SK-N-SH treated with all-trans-retinoic acid at 6 μM for 48 hours (cell line): Measurements from ENCODE around the gene CDHR4.

Experiments used
- GLIS3 ChIP-seq: fragments of 250-450 bp; sonication (Bioruptor Pico); IDR thresholded peaks from 2 replicates; pipeline ENCODE4 v1.5.0; 2020; ENCODE audit warnings: mild to moderate bottlenecking, moderate library complexity
- PPARA ChIP-seq: fragments of 250-450 bp; sonication (Bioruptor Pico); IDR thresholded peaks from 2 replicates; pipeline ENCODE4 v1.5.0; 2020; ENCODE audit warnings: mild to moderate bottlenecking, borderline replicate concordance

GRCh38 chr3:49787536-49787935, 12.1 kb downstream of the CDHR4 start:
- TF ChIP-seq GLIS3 (no peak), PPARA (CRISPR knock-in tag) (no peak)
